Mesothelial cell of epicardium (in vitro differentiated cells): ENCODE data around the gene CAMKMT. TPM values are rescaled to one million over a fixed set of nuclear protein-coding genes. Genes with fewer than 3 reads are reported as not detected.

ENCODE experiments used
- DNase-seq, 2 experiments: peaks; one replicate each; pipeline ENCODE4 v3.0.0; 2021; ENCODE audit warnings: low spot score in 2 of 2; ENCODE audit not compliant: unreplicated experiment in 2 of 2
- H3K27ac Mint-ChIP-seq: 2 replicates; pipeline ENCODE4 v1.8.0; 2021; ENCODE audit warnings: mixed read lengths
- H3K27me3 Mint-ChIP-seq: 2 replicates; pipeline ENCODE4 v1.8.0; 2021; ENCODE audit warnings: low read depth, mixed read lengths
- H3K36me3 Mint-ChIP-seq: 2 replicates; pipeline ENCODE4 v1.8.0; 2021; ENCODE audit warnings: mixed read lengths
- H3K4me1 Mint-ChIP-seq: 2 replicates; pipeline ENCODE4 v1.8.0; 2021; ENCODE audit warnings: mixed read lengths
- H3K4me3 Mint-ChIP-seq: 2 replicates; pipeline ENCODE4 v1.8.0; 2021; ENCODE audit warnings: mild to moderate bottlenecking, moderate library complexity, mixed read lengths
- H3K9me3 Mint-ChIP-seq: 2 replicates; pipeline ENCODE4 v1.8.0; 2021; ENCODE audit warnings: mixed read lengths
- CTCF ChIP-seq: fragments of 200-600 bp; sonication (generic); IDR thresholded peaks from one replicate; pipeline ENCODE4 v1.5.0; 2021; ENCODE audit warnings: antibody characterized with exemption; ENCODE audit not compliant: unreplicated experiment
- total RNA-seq: library from RNA; stranded (reverse); gene quantifications from 3 replicates; pipeline ENCODE4 v1.2.1, GENCODE V29; 2021

Gene CAMKMT
- total RNA-seq, 1 donor from 2014 or later = 8.3 TPM

- Mint-ChIP-seq H3K4me1 (peaks cover 3% of the 10 kb centered on the region), H3K4me3 (no peak overlapping the region), H3K9me3 (peaks cover 14% of the 10 kb centered on the region), H3K27ac (no peak overlapping the region), H3K27me3 (no peaks in the 10 kb centered on the region), H3K36me3 (peaks cover 2% of the 10 kb centered on the region)
- no peak for DNase-seq
- no peak for TF ChIP-seq CTCF
Measured at GRCh38 chr2:44638649-44639048, 276.9 kb downstream of the CAMKMT start.

GRCh38 chr2:44639399-44639798 is 277.7 kb downstream of the CAMKMT start:
- H3K9me3 Mint-ChIP-seq = peaks cover 7% of the 10 kb centered on the region
- no peaks in the 10 kb centered on the region for H3K36me3 Mint-ChIP-seq
- H3K4me1 Mint-ChIP-seq = peaks cover 3% of the 10 kb centered on the region
- H3K27ac Mint-ChIP-seq = no peak overlapping the region
- TF ChIP-seq CTCF = no peak
- no peak for DNase-seq
- H3K27me3 Mint-ChIP-seq = no peaks in the 10 kb centered on the region
- no peak overlapping the region for H3K4me3 Mint-ChIP-seq

GRCh38 chr2:44642123-44642857 is 280.5 kb downstream of the CAMKMT start:
- Mint-ChIP-seq H3K4me3 (no peak overlapping the region), H3K27ac (no peak overlapping the region), H3K9me3 (no peaks in the 10 kb centered on the region), H3K4me1 (peaks cover 3% of the 10 kb centered on the region), H3K27me3 (no peaks in the 10 kb centered on the region), H3K36me3 (no peaks in the 10 kb centered on the region)
- DNase-seq = no peak
- no peak for TF ChIP-seq CTCF

- no peaks in the 10 kb centered on the region for H3K36me3 Mint-ChIP-seq
- no peaks in the 10 kb centered on the region for H3K27me3 Mint-ChIP-seq
- no peak for TF ChIP-seq CTCF
- no peaks in the 10 kb centered on the region for H3K4me1 Mint-ChIP-seq
- no peak overlapping the region for H3K4me3 Mint-ChIP-seq
- H3K9me3 Mint-ChIP-seq = no peaks in the 10 kb centered on the region
- H3K27ac Mint-ChIP-seq = no peak overlapping the region
- no peak for DNase-seq
Measured at GRCh38 chr2:44645937-44646336, 284.2 kb downstream of the CAMKMT start.

GRCh38 chr2:44649381-44649780 is 287.6 kb downstream of the CAMKMT start:
- DNase-seq = no peak
- H3K4me3 Mint-ChIP-seq = no peak overlapping the region
- H3K27ac Mint-ChIP-seq = no peak overlapping the region
- H3K4me1 Mint-ChIP-seq = peaks cover 7% of the 10 kb centered on the region
- H3K9me3 Mint-ChIP-seq = no peaks in the 10 kb centered on the region
- TF ChIP-seq CTCF = no peak
- no peaks in the 10 kb centered on the region for H3K27me3 Mint-ChIP-seq
- no peaks in the 10 kb centered on the region for H3K36me3 Mint-ChIP-seq
